GM19395 (cell line): ENCODE data around the gene TRMT2B.
"Not testable (repeated sequence)": the region's sequence is repeated elsewhere in the genome, so short reads cannot be mapped to it uniquely, and the experiment has no call there.

Experiments
- ATAC-seq: cut with Tn5 transposase; IDR thresholded peaks from one replicate; pipeline ENCODE4 v1.9.1; 2021; ENCODE audit warnings: mild to moderate bottlenecking, moderate library complexity; ENCODE audit not compliant: unreplicated experiment

Gene TRMT2B

DNA sequence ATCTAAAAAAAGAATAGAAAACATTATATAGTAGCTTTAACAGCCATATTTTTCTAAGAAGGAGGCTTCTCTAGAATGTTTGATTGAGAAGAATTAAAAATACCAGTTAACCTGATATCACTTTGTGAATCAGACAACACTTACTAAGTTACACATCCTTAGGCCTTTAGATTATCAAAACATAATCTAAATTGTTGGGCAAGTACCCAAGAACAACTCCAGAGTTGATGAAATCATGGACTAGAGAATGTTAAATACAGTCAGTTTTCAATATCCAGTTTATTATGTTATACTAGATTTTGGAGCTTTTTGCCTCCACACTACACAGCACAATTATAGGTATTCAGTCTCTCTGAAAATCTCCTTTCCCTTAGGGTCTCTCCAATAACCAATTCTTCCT, 42.8 kb downstream of the TRMT2B start:
- ATAC-seq, result no peak

GRCh38 chrX:100999451-100999850, 52.5 kb downstream of the TRMT2B start:
- ATAC-seq, result no peak

GRCh38 chrX:100995469-100995868, 56.4 kb downstream of the TRMT2B start:
- no peak for ATAC-seq

GRCh38 chrX:100994352-100995281, 57.3 kb downstream of the TRMT2B start:
- ATAC-seq, result peak; percentile 88

GRCh38 chrX:100990139-100990538, 61.8 kb downstream of the TRMT2B start:
- ATAC-seq, result no peak

GRCh38 chrX:100984818-100985217, 67.1 kb downstream of the TRMT2B start:
- no peak for ATAC-seq

DNA sequence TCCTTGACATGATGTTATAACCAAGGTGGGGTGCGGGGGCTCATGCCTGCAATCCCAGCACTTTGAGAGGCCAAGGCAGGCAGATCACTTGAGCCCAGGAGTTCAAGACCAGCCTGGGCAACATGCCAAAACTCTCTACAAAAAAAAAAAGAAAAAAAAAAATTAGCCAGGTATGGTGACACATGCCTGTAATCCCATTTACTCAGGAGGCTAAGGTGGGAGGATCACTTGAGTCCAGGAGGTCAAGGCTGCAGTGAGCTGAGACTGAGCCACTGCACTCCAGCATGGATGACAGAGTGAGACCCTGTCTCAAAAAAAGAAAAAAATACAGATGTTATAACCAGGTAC, 70.4 kb downstream of the TRMT2B start:
- not testable (repeated sequence) for ATAC-seq

DNA sequence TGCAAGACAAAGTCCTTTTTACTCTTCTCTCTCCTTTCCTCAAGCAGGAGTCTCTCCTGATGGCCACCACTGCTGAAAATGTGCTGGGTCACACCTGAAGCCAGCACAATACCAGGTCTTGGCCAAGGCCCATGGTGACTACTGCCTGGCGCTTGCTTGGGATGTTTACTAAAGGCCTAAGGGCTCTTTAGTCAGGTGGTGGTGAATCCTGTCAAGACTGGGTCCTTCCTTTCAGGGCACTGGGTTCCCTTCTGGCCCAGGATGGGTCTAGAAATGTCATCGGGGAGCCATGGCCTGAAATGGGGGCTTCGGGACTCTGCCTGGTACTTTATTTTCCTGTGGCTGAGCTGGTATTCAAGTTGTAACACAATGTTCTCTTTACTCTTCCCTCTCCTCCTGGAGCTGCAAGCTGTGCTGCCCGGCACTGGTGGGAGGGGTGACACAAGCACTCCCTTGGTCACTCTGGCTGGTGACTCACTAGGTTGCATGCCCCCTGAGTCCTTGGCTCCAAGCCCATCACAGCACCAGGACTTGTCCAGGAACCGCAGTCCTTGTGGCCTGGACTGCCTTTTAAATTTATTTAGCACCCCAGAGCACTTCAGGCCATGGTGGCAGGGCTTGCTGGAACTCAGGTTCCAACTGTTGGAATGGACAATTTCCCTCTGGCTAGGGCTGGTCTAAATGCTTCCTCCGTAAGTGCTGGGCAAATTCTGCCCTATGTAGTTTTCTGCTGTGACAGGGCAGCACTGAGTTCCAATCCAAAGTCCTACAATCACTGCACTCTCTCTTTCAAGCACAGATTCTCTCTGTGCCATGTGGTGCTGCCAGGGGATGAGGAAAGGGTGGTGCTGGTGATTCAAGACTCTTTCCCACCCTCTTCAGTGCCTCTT, 71.1 kb downstream of the TRMT2B start:
- no peak for ATAC-seq

DNA sequence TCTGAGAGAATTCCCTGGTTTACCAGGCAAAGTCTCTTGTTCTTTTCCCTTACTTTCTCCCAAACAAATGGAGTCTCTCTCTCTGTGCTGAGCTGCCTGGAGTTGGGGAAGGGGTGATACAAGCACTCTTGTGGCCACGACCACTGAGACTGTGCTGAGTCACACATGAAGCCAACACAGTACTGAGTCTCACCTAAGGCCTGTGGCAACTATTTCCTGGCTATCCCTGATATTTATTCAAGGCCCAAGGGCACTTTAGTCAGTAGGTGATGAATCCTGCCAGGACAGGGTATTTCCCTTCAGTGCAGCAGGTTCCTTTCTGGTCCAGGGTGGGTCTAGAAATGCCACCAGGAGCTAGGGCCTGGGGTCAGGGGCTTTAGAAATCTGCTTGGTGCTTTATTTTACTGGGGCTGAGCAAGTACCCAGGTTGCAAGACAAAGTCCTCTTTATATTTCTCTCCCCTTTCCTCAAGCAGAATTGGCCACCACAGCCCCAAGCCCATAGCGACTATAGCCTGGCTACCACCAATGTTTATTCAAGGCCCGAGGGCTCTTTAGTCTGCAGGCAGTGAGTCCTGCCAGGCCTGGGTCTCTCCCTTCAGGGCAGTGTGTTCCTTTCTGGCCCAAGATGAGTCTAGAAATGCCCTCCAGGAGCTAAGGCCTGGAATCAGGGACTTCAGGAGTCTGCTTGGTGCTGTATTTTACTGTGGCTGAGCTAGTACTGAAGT, 71.9 kb downstream of the TRMT2B start:
- ATAC-seq, result no peak

- ATAC-seq, result no peak
Observed at GRCh38 chrX:100976211-100976610, 75.7 kb downstream of the TRMT2B start.

DNA sequence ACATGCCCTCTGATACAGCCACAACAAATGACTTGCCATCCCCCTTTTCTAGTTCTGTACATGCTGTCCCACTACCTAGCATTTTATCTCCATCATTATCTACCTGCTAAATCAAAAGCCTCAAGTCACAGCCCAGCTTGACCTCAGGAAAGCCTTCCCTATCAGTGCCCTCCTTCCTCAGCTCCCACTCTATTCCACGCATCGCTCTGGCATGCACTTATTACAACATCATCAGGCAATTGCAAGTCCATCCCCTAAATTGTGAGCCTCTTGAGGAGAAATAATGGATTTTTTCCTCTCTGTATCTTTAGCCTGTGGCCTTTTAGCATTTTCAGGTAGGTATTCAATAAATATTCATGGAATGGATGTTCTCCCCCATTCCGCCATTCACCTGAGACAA, 76.7 kb downstream of the TRMT2B start:
- no peak for ATAC-seq

GRCh38 chrX:100973411-100973810, 78.5 kb downstream of the TRMT2B start:
- ATAC-seq, result no peak

- ATAC-seq, result no peak
Observed at GRCh38 chrX:100969936-100970335, 82.0 kb downstream of the TRMT2B start.

- no peak for ATAC-seq
Observed at GRCh38 chrX:100969408-100969807, 82.5 kb downstream of the TRMT2B start, which contains the start of gene ARL13A. TSS of gene ARL13A (plus strand) at chrX:100969708. CDS start at chrX:100973690, 3,982 bp downstream.

- ATAC-seq, result no peak
Observed at GRCh38 chrX:100964362-100964761, 87.5 kb downstream of the TRMT2B start.

DNA sequence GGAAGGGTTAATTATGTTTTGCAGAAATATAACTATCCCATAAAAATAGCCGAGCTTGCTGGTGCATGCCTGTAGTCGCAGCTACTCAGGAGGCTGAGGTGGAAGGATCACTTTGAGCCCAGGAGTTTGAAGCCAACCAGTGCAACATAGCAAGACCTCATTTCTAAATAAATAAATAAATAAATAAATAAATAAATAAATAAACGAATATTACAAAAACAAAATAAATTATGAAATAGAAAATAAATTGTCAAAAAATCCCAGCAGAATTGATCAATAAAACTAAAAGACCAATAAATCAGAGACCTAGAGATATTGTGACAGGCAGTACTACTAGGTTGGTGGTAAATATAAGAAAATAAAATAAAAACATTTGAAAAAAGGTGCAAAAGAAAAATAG, 89.1 kb downstream of the TRMT2B start:
- no peak for ATAC-seq
